HG03354 (cell line): Measurements from ENCODE around the gene RAG2.
"Not testable (repeated sequence)": the region's sequence is repeated elsewhere in the genome, so short reads cannot be mapped to it uniquely, and the experiment has no call there.

ENCODE experiments used
- ATAC-seq: cut with Tn5 transposase; IDR thresholded peaks from one replicate; pipeline ENCODE4 v1.9.1; 2021; ENCODE audit warnings: mild to moderate bottlenecking; ENCODE audit not compliant: unreplicated experiment, poor library complexity, severe bottlenecking

RAG2 gene

GRCh38 chr11:36558571-36559413 is 39.2 kb downstream of the RAG2 start:
- ATAC-seq: peak; percentile 97

GRCh38 chr11:36557991-36558390 is 40.0 kb downstream of the RAG2 start:
- ATAC-seq: no peak

- ATAC-seq: not testable (repeated sequence)
These were observed 40.6 kb downstream of the RAG2 start for GRCh38 chr11:36557390-36557789.

- ATAC-seq: no peak
These were observed 47.5 kb downstream of the RAG2 start for GRCh38 chr11:36550385-36551115.
